SJCRH30 (cell line): ENCODE results near the gene MYO5A. TPM values are rescaled to one million over a fixed set of nuclear protein-coding genes. Genes with fewer than 3 reads are reported as not detected.
"Not testable (repeated sequence)": the region's sequence is repeated elsewhere in the genome, so short reads cannot be mapped to it uniquely, and the experiment has no call there.

Source experiments
- DNase-seq, 2 experiments: peaks; one replicate each; pipeline ENCODE4 v3.0.0-alpha.2; 2015 to 2020
- H3K27ac ChIP-seq: fragments of 250-450 bp; sonication (Bioruptor Pico); 2 replicates; pipeline ENCODE4 v1.5.1; 2020; ENCODE audit warnings: mild to moderate bottlenecking, moderate library complexity
- H3K27me3 ChIP-seq: fragments of 250-450 bp; sonication (Bioruptor Pico); 2 replicates; pipeline ENCODE4 v1.5.1; 2020; ENCODE audit warnings: mild to moderate bottlenecking, moderate library complexity
- H3K36me3 ChIP-seq: fragments of 250-450 bp; sonication (Bioruptor Pico); 2 replicates; pipeline ENCODE4 v1.5.1; 2020; ENCODE audit warnings: mild to moderate bottlenecking, moderate library complexity
- H3K4me1 ChIP-seq: fragments of 250-450 bp; sonication (Bioruptor Pico); 2 replicates; pipeline ENCODE4 v1.5.1; 2020; ENCODE audit warnings: mild to moderate bottlenecking, moderate library complexity
- H3K4me3 ChIP-seq: fragments of 250-450 bp; sonication (Bioruptor Pico); 2 replicates; pipeline ENCODE4 v1.5.1; 2020; ENCODE audit warnings: mild to moderate bottlenecking, moderate library complexity
- H3K9me3 ChIP-seq: fragments of 250-450 bp; sonication (Bioruptor Pico); replicated peaks from 2 replicates; pipeline ENCODE4 v1.5.1; 2020; ENCODE audit warnings: mild to moderate bottlenecking, moderate library complexity
- total RNA-seq: library from RNA; depleted of rRNA; stranded (reverse); fragments of >200 nt; shearing (Covaris generic); gene quantifications from 2 replicates; pipeline ENCODE4 v1.2.3, GENCODE V29; 2014

The MYO5A gene
- total RNA-seq, 1 experiment from 2014 or later: 15.2 TPM

GRCh38 chr15:52291204-52291603, 237.5 kb downstream of the MYO5A start:
- H3K27me3 ChIP-seq: no peaks in the 10 kb centered on the region
- DNase-seq: no peak
- no peak overlapping the region for H3K4me3 ChIP-seq
- no peak overlapping the region for H3K27ac ChIP-seq
- H3K36me3 ChIP-seq: no peaks in the 10 kb centered on the region
- peaks cover 3% of the 10 kb centered on the region; the same call in 1 of the 2 replicates for H3K4me1 ChIP-seq
- H3K9me3 ChIP-seq: no peaks in the 10 kb centered on the region

GRCh38 chr15:52290800-52291199, 237.9 kb downstream of the MYO5A start:
- no peaks in the 10 kb centered on the region for H3K9me3 ChIP-seq
- H3K36me3 ChIP-seq: no peaks in the 10 kb centered on the region
- H3K27ac ChIP-seq: no peak overlapping the region
- DNase-seq: no peak
- H3K4me3 ChIP-seq: no peak overlapping the region
- peaks cover 3% of the 10 kb centered on the region; the same call in 1 of the 2 replicates for H3K4me1 ChIP-seq
- no peaks in the 10 kb centered on the region for H3K27me3 ChIP-seq

GRCh38 chr15:52290329-52290728, 238.4 kb downstream of the MYO5A start:
- no peak for DNase-seq
- H3K27me3 ChIP-seq: no peaks in the 10 kb centered on the region

GRCh38 chr15:52289629-52290081, 239.0 kb downstream of the MYO5A start:
- Histone ChIP-seq H3K9me3 (no peaks in the 10 kb centered on the region), H3K27me3 (no peaks in the 10 kb centered on the region), H3K36me3 (no peaks in the 10 kb centered on the region), H3K4me1 (peaks cover 3% of the 10 kb centered on the region; the same call in 1 of the 2 replicates), H3K4me3 (no peak overlapping the region), H3K27ac (no peak overlapping the region)
- DNase-seq: no peak

More at GRCh38 chr15:52290329-52290728, 238.4 kb downstream of the MYO5A start:
- no peaks in the 10 kb centered on the region for H3K36me3 ChIP-seq
- H3K4me3 ChIP-seq: no peak overlapping the region
- no peaks in the 10 kb centered on the region for H3K9me3 ChIP-seq
- H3K27ac ChIP-seq: no peak overlapping the region
- H3K4me1 ChIP-seq: peaks cover 3% of the 10 kb centered on the region; the same call in 1 of the 2 replicates

- Histone ChIP-seq H3K27me3 (no peaks in the 10 kb centered on the region), H3K4me1 (peaks cover 3% of the 10 kb centered on the region; the same call in 1 of the 2 replicates), H3K27ac (no peak overlapping the region), H3K9me3 (no peaks in the 10 kb centered on the region), H3K36me3 (no peaks in the 10 kb centered on the region), H3K4me3 (no peak overlapping the region)
- no peak for DNase-seq
Measured at GRCh38 chr15:52288986-52289385, 239.7 kb downstream of the MYO5A start.

- H3K9me3 ChIP-seq: no peaks in the 10 kb centered on the region
- no peak overlapping the region for H3K27ac ChIP-seq
- peak overlapping the region; percentile 9 for H3K4me3 ChIP-seq
- no peaks in the 10 kb centered on the region for H3K27me3 ChIP-seq
- peak; percentile 59 to 76 for DNase-seq
- peaks cover 3% of the 10 kb centered on the region; the same call in 1 of the 2 replicates for H3K4me1 ChIP-seq
- H3K36me3 ChIP-seq: no peaks in the 10 kb centered on the region
Measured at GRCh38 chr15:52288051-52288942, 240.4 kb downstream of the MYO5A start.

- no peaks in the 10 kb centered on the region for H3K27me3 ChIP-seq
- peaks cover 3% of the 10 kb centered on the region; the same call in 1 of the 2 replicates for H3K4me1 ChIP-seq
- DNase-seq: no peak
- no peak overlapping the region for H3K4me3 ChIP-seq
- H3K27ac ChIP-seq: no peak overlapping the region
- H3K36me3 ChIP-seq: no peaks in the 10 kb centered on the region
- H3K9me3 ChIP-seq: no peaks in the 10 kb centered on the region
Measured at GRCh38 chr15:52287114-52287513, 241.6 kb downstream of the MYO5A start.

- H3K36me3 ChIP-seq, DNase-seq, H3K27me3 ChIP-seq, H3K27ac ChIP-seq, H3K4me3 ChIP-seq, H3K9me3 ChIP-seq, H3K4me1 ChIP-seq: not testable (repeated sequence)
Measured at GRCh38 chr15:52285941-52286340, 242.7 kb downstream of the MYO5A start.

- Histone ChIP-seq H3K4me1 (peaks cover 3% of the 10 kb centered on the region; the same call in 1 of the 2 replicates), H3K4me3 (no peak overlapping the region), H3K27ac (no peak overlapping the region), H3K9me3 (no peaks in the 10 kb centered on the region), H3K27me3 (no peaks in the 10 kb centered on the region), H3K36me3 (no peaks in the 10 kb centered on the region)
- no peak for DNase-seq
Measured at GRCh38 chr15:52284164-52284563, 244.5 kb downstream of the MYO5A start.

GRCh38 chr15:52283281-52283680, 245.4 kb downstream of the MYO5A start:
- H3K4me1 ChIP-seq: no peaks in the 10 kb centered on the region
- no peak for DNase-seq
- H3K4me3 ChIP-seq: no peak overlapping the region
- H3K27me3 ChIP-seq: no peaks in the 10 kb centered on the region
- no peaks in the 10 kb centered on the region for H3K9me3 ChIP-seq
- H3K36me3 ChIP-seq: no peaks in the 10 kb centered on the region
- no peak overlapping the region for H3K27ac ChIP-seq

- H3K27me3 ChIP-seq: no peaks in the 10 kb centered on the region
- no peak overlapping the region for H3K4me3 ChIP-seq
- H3K9me3 ChIP-seq: no peaks in the 10 kb centered on the region
- no peaks in the 10 kb centered on the region for H3K36me3 ChIP-seq
- DNase-seq: no peak
- no peaks in the 10 kb centered on the region for H3K4me1 ChIP-seq
- H3K27ac ChIP-seq: no peak overlapping the region
Measured at GRCh38 chr15:52282418-52282817, 246.3 kb downstream of the MYO5A start.

- DNase-seq: no peak
- Histone ChIP-seq H3K4me3 (no peak overlapping the region), H3K27me3 (no peaks in the 10 kb centered on the region), H3K4me1 (no peaks in the 10 kb centered on the region), H3K36me3 (no peaks in the 10 kb centered on the region), H3K27ac (no peak overlapping the region), H3K9me3 (no peaks in the 10 kb centered on the region)
Measured at GRCh38 chr15:52281085-52282035, 247.3 kb downstream of the MYO5A start.

GRCh38 chr15:52280326-52281084, 248.2 kb downstream of the MYO5A start:
- Histone ChIP-seq H3K9me3 (no peaks in the 10 kb centered on the region), H3K27ac (no peak overlapping the region), H3K4me1 (no peaks in the 10 kb centered on the region), H3K36me3 (no peaks in the 10 kb centered on the region), H3K27me3 (no peaks in the 10 kb centered on the region), H3K4me3 (no peak overlapping the region)
- DNase-seq: no peak
